ENCODE data around the gene KLF8.

DNA sequence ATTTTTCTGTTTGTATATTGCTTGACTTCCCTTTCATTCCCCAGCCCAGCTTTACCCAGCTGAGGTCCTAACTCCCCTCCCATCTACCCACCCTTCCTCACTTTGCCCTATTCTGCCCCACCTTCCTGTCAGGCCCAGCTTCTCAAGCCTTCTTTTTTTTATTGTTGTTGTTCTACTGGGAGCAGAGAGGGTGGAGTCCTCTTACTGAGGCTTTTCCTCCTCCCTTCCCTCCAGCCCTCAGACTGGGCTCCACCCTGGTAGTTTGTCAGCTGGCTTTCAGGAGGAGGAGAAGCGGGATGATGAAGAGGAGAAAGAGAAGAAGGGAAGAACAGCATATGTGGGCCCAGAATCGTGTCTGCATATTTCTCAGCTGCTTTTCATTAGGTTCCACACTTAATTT, 3.2 kb upstream of the KLF8 start:
- TF ChIP-seq, protein P1, sequence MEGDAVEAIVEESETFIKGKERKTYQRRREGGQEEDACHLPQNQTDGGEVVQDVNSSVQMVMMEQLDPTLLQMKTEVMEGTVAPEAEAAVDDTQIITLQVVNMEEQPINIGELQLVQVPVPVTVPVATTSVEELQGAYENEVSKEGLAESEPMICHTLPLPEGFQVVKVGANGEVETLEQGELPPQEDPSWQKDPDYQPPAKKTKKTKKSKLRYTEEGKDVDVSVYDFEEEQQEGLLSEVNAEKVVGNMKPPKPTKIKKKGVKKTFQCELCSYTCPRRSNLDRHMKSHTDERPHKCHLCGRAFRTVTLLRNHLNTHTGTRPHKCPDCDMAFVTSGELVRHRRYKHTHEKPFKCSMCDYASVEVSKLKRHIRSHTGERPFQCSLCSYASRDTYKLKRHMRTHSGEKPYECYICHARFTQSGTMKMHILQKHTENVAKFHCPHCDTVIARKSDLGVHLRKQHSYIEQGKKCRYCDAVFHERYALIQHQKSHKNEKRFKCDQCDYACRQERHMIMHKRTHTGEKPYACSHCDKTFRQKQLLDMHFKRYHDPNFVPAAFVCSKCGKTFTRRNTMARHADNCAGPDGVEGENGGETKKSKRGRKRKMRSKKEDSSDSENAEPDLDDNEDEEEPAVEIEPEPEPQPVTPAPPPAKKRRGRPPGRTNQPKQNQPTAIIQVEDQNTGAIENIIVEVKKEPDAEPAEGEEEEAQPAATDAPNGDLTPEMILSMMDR (IDR thresholded peaks at IDR 0.05) = no peak
- TF ChIP-seq SIN3A (IDR thresholded peaks at IDR 0.05; ENCODE audit: borderline replicate concordance, insufficient read depth, low read depth, low read length) = no peak
